ENCODE results near the gene NRXN3.

NRXN3 gene

GRCh38 chr14:78327426-78328221 is 157.5 kb downstream of the NRXN3 start:
- no peak for DNase-seq

- peak; percentile 83 for DNase-seq
Measured at GRCh38 chr14:78329371-78329770, 159.2 kb downstream of the NRXN3 start.

- no peak for DNase-seq
Measured at GRCh38 chr14:78335531-78335930, 165.4 kb downstream of the NRXN3 start.

- no peak for DNase-seq
Measured at GRCh38 chr14:78340250-78340649, 170.1 kb downstream of the NRXN3 start.

GRCh38 chr14:78341827-78342389 is 171.7 kb downstream of the NRXN3 start:
- no peak for DNase-seq

- DNase-seq, result no peak
Measured at GRCh38 chr14:78342879-78343278, 172.7 kb downstream of the NRXN3 start.

- no peak for DNase-seq
Measured at GRCh38 chr14:78344290-78344689, 174.1 kb downstream of the NRXN3 start.

- peak; percentile 45 for DNase-seq
Measured at GRCh38 chr14:78345131-78345744, 175.1 kb downstream of the NRXN3 start.

- no peak for DNase-seq
Measured at GRCh38 chr14:78346747-78347146, 176.6 kb downstream of the NRXN3 start.

- no peak for DNase-seq
Measured at GRCh38 chr14:78355109-78355508, 184.9 kb downstream of the NRXN3 start.

- DNase-seq, result peak; percentile 68
Measured at GRCh38 chr14:78356391-78356790, 186.2 kb downstream of the NRXN3 start.

GRCh38 chr14:78358591-78358990 is 188.4 kb downstream of the NRXN3 start:
- DNase-seq, result no peak

GRCh38 chr14:78359581-78359980 is 189.4 kb downstream of the NRXN3 start:
- DNase-seq, result no peak

- no peak for DNase-seq
Measured at GRCh38 chr14:78363008-78363407, 192.8 kb downstream of the NRXN3 start.

- DNase-seq, result no peak
Measured at GRCh38 chr14:78367355-78367754, 197.2 kb downstream of the NRXN3 start.

- no peak for DNase-seq
Measured at GRCh38 chr14:78383060-78383459, 212.9 kb downstream of the NRXN3 start.

- no peak for DNase-seq
Measured at GRCh38 chr14:78398216-78398615, 228.0 kb downstream of the NRXN3 start.

GRCh38 chr14:78399316-78399889 is 229.2 kb downstream of the NRXN3 start:
- DNase-seq, result no peak

- no peak for DNase-seq
Measured at GRCh38 chr14:78401866-78402265, 231.7 kb downstream of the NRXN3 start.

- DNase-seq, result no peak
Measured at GRCh38 chr14:78403278-78403815, 233.2 kb downstream of the NRXN3 start.

GRCh38 chr14:78405079-78405856 is 235.1 kb downstream of the NRXN3 start:
- DNase-seq, result peak; percentile 79

- DNase-seq, result no peak
Measured at GRCh38 chr14:78412475-78412874, 242.3 kb downstream of the NRXN3 start.

- DNase-seq, result no peak
Measured at GRCh38 chr14:78414172-78414571, 244.0 kb downstream of the NRXN3 start.

All from NCI-H1105 (cell line).